Measurements from ENCODE around the gene WDR93.

Gene WDR93

DNA sequence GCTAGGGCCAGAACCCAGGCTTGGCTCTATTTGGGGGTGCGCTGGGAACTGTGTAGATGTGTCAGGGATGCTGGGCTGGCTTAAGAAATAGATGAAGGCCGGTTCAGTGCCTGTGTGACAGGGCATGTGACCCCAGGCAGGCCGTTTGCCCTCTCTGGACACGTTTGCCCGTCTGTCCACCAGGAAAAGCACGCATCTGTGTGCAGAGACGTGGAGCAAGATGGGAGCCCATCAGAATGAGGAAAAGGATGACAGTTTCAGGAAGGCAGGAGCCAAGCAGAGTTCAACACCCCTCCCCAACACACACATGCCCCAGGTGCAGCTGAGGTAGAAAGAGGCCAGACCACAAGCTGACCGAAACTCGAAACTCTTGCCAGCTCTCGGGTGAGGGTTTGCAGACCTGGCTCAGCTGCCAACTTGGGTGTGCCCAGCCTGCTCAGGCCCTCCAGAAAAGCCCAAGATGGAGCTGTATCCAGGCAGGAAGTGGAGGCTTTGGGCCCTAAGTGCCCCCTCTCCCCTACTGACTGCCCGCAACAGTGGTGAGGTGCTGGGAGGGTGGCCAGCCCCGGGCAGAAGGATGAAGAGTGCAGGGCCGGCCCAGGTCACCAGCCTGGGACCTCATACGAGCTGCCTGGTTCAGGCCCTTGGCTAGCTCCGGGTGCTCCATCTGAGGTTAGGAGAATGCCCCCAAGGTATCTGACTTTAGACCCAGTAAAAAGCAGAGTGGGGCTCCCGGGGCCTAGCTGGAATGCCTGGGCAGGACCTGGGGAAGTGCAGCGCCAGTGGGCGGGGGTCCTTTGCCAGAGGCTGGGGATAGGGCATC lies 70.6 kb downstream of the WDR93 start:
- no peak for DNase-seq (ENCODE audit: low read depth)
- TF ChIP-seq CTCF (IDR thresholded peaks at IDR 0.05; ENCODE audit: control insufficient read depth, insufficient read depth, low read depth, low read length, missing control alignments): no peak
- H3K4me3 ChIP-seq (ENCODE audit: control insufficient read depth, low read depth, low read length): no peak overlapping the region

GRCh38 chr15:89761929-89762328 lies 71.3 kb downstream of the WDR93 start:
- no peak for TF ChIP-seq CTCF (IDR thresholded peaks at IDR 0.05; ENCODE audit: control insufficient read depth, insufficient read depth, low read depth, low read length, missing control alignments)
- DNase-seq (ENCODE audit: low read depth): no peak
- no peak overlapping the region for H3K4me3 ChIP-seq (ENCODE audit: control insufficient read depth, low read depth, low read length)

DNA sequence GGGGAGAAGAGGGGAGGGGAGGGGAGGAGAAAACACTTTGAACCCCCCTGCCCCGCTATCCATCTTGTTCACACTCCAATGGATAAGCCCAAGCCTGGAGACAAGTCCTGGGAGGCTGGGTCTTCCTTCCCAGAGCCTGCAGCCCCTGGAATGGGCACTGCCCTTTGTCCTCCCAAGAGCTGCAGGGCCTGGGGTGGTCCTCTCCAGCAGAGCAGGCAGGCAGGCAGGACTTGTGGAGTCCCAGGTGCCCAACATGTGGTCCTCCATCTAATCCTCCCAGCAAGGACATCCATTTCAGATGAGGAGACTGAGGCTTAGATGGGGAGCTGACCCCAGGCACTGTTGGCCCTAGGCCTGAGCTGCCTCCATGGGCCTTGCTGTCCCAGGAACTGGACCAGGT lies 75.1 kb downstream of the WDR93 start:
- H3K4me3 ChIP-seq (ENCODE audit: control insufficient read depth, low read depth, low read length): no peak overlapping the region
- no peak for TF ChIP-seq CTCF (IDR thresholded peaks at IDR 0.05; ENCODE audit: control insufficient read depth, insufficient read depth, low read depth, low read length, missing control alignments)
- DNase-seq (ENCODE audit: low read depth): no peak

DNA sequence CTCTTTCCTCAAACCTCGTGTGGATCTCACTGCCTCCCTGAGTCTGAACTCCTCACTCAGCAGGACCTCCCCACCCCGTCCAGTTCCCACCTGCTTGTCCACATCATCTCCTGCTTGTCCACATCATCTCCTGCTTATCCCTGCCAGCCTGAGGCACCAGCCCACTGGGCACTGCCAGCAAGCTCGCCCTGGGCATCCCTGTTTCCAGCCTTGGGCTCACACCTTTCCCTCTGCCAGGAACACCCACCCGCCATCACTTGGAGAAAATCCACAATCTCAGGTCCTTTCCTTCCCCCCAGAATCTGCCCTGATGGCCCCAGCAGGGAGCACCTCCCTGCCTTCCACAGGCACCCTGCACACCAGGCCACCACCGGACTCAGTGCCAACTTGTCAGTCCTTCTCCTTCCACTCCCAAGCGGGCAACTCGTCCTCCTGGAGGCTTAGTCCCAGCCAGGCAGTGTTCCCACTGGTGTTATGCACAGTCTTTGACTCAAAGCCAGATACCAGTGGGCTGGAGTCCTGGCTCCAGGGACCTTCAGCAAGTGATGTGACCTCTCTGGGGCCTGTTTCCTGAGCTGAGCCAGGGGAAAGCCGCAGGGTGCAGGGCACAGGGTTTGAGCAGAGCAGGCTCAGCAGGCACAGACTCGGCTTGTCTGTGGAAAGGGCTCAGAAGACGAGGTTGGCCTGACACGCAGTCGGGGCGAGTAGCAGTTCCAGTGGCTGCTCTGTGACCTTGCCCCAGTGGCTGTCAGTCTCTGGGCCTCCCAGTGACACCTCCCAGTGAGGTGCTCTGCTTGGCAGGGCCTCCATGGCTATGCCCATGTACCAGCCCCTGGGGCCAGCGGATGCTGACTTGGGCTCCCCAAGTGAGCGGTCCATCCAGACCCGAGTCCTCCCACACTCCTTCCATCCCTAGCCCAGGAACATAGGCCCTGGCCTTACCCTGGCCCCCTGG lies 76.0 kb downstream of the WDR93 start:
- no peak overlapping the region for H3K4me3 ChIP-seq (ENCODE audit: control insufficient read depth, low read depth, low read length)
- TF ChIP-seq CTCF (IDR thresholded peaks at IDR 0.05; ENCODE audit: control insufficient read depth, insufficient read depth, low read depth, low read length, missing control alignments): no peak
- DNase-seq (ENCODE audit: low read depth): no peak

DNA sequence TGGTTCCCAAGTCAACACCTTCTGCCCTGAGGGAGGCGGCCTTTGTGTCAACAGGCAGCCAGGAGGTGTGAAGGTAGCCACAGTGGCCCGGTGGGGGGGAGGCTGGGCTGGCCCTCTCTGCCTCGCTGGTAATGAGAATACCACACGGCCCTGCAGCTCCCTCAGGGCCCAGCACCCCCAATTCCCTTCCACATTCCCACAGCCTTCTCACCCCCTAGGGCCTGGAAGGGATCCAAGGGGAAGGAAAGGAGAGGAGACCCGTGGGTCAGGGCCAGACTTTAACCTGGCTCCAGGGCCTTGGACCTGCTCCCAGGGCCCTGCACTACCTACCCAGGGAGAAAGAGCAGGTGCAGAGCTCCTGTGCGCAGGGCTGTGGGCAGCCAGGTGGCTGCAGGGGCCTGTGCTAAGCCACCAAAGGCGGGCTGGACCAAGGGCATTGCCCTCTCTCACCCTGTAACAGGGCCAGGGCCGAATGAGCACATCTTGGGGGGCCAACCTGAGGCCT lies 76.9 kb downstream of the WDR93 start:
- DNase-seq (ENCODE audit: low read depth): no peak
- no peak overlapping the region for H3K4me3 ChIP-seq (ENCODE audit: control insufficient read depth, low read depth, low read length)
- TF ChIP-seq CTCF (IDR thresholded peaks at IDR 0.05; ENCODE audit: control insufficient read depth, insufficient read depth, low read depth, low read length, missing control alignments): no peak

- no peak for TF ChIP-seq CTCF (IDR thresholded peaks at IDR 0.05; ENCODE audit: control insufficient read depth, insufficient read depth, low read depth, low read length, missing control alignments)
- no peak for DNase-seq (ENCODE audit: low read depth)
These were observed 77.5 kb downstream of the WDR93 start for GRCh38 chr15:89768071-89768500.

More at GRCh38 chr15:89768071-89768500, 77.5 kb downstream of the WDR93 start:
- no peak overlapping the region for H3K4me3 ChIP-seq (ENCODE audit: control insufficient read depth, low read depth, low read length)

Measured in AG09309 (cell line).